Sigmoid colon (tissue), 3 donors: Measurements from ENCODE around the gene BMPER.

Experiments
- POLR2A ChIP-seq, 2 donors: fragments of 450-650 bp; IDR thresholded peaks; one replicate each; pipeline ENCODE4 v1.6.1; 2016; ENCODE audit warnings: antibody characterized with exemption in 2 of 2, mild to moderate bottlenecking in 2 of 2, moderate library complexity in 2 of 2
- TF ChIP-seq, protein P1 (sequence below), 4 experiments: fragments of 450-650 bp in 3 of 4; fragments of 200-600 bp in 1 of 4; IDR thresholded peaks; one replicate each; pipeline ENCODE4 v1.5.1; 2016 to 2019; ENCODE audit warnings: antibody characterized with exemption in 4 of 4, mild to moderate bottlenecking in 3 of 4, moderate library complexity in 2 of 4

DNA sequence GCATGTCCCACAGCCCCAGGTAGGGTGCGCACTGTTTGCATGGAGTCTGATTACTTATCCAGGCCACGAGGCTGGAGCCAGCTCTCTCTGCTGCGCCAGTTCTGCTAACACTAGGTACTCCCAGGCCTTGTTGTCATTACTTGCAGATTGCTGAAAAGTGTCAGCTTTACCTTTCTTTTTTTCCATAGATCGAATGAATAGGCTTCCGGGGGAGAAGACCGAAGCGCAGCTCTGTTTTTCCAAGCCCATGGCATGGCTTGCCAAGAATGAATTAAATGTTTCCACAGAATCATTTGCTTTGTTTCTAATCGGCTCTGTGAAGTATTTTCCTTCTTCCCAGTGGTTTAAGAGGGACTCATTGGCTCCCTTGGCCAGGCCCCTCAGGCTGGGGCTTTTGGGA is 285.8 kb downstream of the BMPER start:
- TF ChIP-seq, protein P1, sequence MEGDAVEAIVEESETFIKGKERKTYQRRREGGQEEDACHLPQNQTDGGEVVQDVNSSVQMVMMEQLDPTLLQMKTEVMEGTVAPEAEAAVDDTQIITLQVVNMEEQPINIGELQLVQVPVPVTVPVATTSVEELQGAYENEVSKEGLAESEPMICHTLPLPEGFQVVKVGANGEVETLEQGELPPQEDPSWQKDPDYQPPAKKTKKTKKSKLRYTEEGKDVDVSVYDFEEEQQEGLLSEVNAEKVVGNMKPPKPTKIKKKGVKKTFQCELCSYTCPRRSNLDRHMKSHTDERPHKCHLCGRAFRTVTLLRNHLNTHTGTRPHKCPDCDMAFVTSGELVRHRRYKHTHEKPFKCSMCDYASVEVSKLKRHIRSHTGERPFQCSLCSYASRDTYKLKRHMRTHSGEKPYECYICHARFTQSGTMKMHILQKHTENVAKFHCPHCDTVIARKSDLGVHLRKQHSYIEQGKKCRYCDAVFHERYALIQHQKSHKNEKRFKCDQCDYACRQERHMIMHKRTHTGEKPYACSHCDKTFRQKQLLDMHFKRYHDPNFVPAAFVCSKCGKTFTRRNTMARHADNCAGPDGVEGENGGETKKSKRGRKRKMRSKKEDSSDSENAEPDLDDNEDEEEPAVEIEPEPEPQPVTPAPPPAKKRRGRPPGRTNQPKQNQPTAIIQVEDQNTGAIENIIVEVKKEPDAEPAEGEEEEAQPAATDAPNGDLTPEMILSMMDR (IDR thresholded peaks at IDR 0.05): no peak
- TF ChIP-seq POLR2A (IDR thresholded peaks at IDR 0.05): no peak
